Measurements from ENCODE around the gene ATP5F1D. TPM values are rescaled to one million over a fixed set of nuclear protein-coding genes. Genes with fewer than 3 reads are reported as not detected.

The ATP5F1D gene
- total RNA-seq, 1 experiment from 2014 or later, result 127 TPM

- no peak for DNase-seq (ENCODE audit: low read depth)
These were observed 15.3 kb downstream of the ATP5F1D start for GRCh38 chr19:1256646-1257474.

- DNase-seq (ENCODE audit: low read depth), result no peak
These were observed 16.1 kb downstream of the ATP5F1D start for GRCh38 chr19:1257475-1258162.

- no peak for DNase-seq (ENCODE audit: low read depth)
These were observed 16.6 kb downstream of the ATP5F1D start for GRCh38 chr19:1258163-1258492.

GRCh38 chr19:1258707-1259205 lies 17.2 kb downstream of the ATP5F1D start:
- DNase-seq (ENCODE audit: low read depth), result no peak

GRCh38 chr19:1259206-1259875 lies 17.8 kb downstream of the ATP5F1D start:
- DNase-seq (ENCODE audit: low read depth), result peak; percentile 79

GRCh38 chr19:1259876-1260748 lies 18.6 kb downstream of the ATP5F1D start:
- no peak for DNase-seq (ENCODE audit: low read depth)

GRCh38 chr19:1260749-1261537 lies 19.4 kb downstream of the ATP5F1D start:
- DNase-seq (ENCODE audit: low read depth), result peak; percentile 94

GRCh38 chr19:1261538-1261797 lies 19.9 kb downstream of the ATP5F1D start:
- DNase-seq (ENCODE audit: low read depth), result peak; percentile 38

GRCh38 chr19:1261798-1262622 lies 20.5 kb downstream of the ATP5F1D start:
- DNase-seq (ENCODE audit: low read depth), result no peak

GRCh38 chr19:1262623-1263123 lies 21.1 kb downstream of the ATP5F1D start:
- no peak for DNase-seq (ENCODE audit: low read depth)

- no peak for DNase-seq (ENCODE audit: low read depth)
These were observed 21.6 kb downstream of the ATP5F1D start for GRCh38 chr19:1263188-1263587.

- DNase-seq (ENCODE audit: low read depth), result peak; percentile 92
These were observed 23.5 kb downstream of the ATP5F1D start for GRCh38 chr19:1264801-1265614.

GRCh38 chr19:1265615-1266128 lies 24.1 kb downstream of the ATP5F1D start:
- DNase-seq (ENCODE audit: low read depth), result peak; percentile 81

GRCh38 chr19:1266129-1266915 lies 24.8 kb downstream of the ATP5F1D start:
- DNase-seq (ENCODE audit: low read depth), result peak; percentile 85

- peak; percentile 48 for DNase-seq (ENCODE audit: low read depth)
These were observed 25.4 kb downstream of the ATP5F1D start for GRCh38 chr19:1266916-1267476.

GRCh38 chr19:1267477-1268225 lies 26.1 kb downstream of the ATP5F1D start:
- no peak for DNase-seq (ENCODE audit: low read depth)
